B cell (primary cell): ENCODE data around the gene MRPL36. TPM values are rescaled to one million over a fixed set of nuclear protein-coding genes. Genes with fewer than 3 reads are reported as not detected.

Source experiments
- ATAC-seq: fragments of 200-7000 bp; cut with Tn5 transposase; one replicate; pipeline ENCODE4 v1.10.0; 2021; ENCODE audit warnings: low read depth, mild to moderate bottlenecking, moderate number of reproducible peaks, moderate library complexity
- CTCF ChIA-PET: fragments of 350-600 bp; sonication (Branson Sonifier 250); formaldehyde crosslinking; loops from one replicate; lab custom pipeline; 2021; ENCODE audit warnings: antibody characterized with exemption, inconsistent platforms; lab: Charles Lee
- POLR2A ChIA-PET: fragments of 350-600 bp; sonication (Branson Sonifier 250); formaldehyde crosslinking; loops from one replicate; lab custom pipeline; 2021; ENCODE audit warnings: antibody characterized with exemption; lab: Charles Lee
- DNase-seq: peaks from one replicate; pipeline ENCODE4 v3.0.0; 2013
- H2AFZ ChIP-seq: 2 replicates; pipeline ENCODE4 v1.6.1; 2012; ENCODE audit warnings: mild to moderate bottlenecking, low read depth, low read length; ENCODE audit not compliant: insufficient read depth, poor library complexity, severe bottlenecking
- H3K27ac ChIP-seq, 2 donors: 1 replicate in 1 of 2; 2 replicates in 1 of 2; pipeline ENCODE4 v1.5.1; 2012 to 2013; ENCODE audit warnings: low read length in 2 of 2, mild to moderate bottlenecking in 2 of 2, moderate library complexity in 1 of 2
- H3K27me3 ChIP-seq, 4 experiments: fragments of 200-600 bp in 1 of 4; sonication (generic) in 1 of 4; replicated peaks in 1 of 4; 1 replicate in 2 of 4; 2 replicates in 2 of 4; pipeline versions ENCODE4 v1.6.1 to v1.7.0; 2013 to 2016; ENCODE audit warnings: low read length in 3 of 4, mild to moderate bottlenecking in 2 of 4, mixed read lengths in 1 of 4, moderate library complexity in 1 of 4; ENCODE audit not compliant: insufficient read depth in 4 of 4, control insufficient read depth in 3 of 4; ENCODE audit errors: control extremely low read depth in 1 of 4
- H3K36me3 ChIP-seq, 2 experiments: replicated peaks in 1 of 2; 1 replicate in 1 of 2; 2 replicates in 1 of 2; pipeline versions ENCODE4 v1.6.1 to v1.7.1; 2013; ENCODE audit warnings: low read length in 1 of 2; ENCODE audit not compliant: insufficient read depth in 2 of 2, control insufficient read depth in 1 of 2; ENCODE audit errors: control extremely low read depth in 1 of 2, extremely low read depth in 1 of 2
- H3K4me1 ChIP-seq, 2 donors: fragments of 200-600 bp in 1 of 2; sonication (generic) in 1 of 2; 1 replicate in 1 of 2; 2 replicates in 1 of 2; pipeline versions ENCODE4 v1.5.1 to v1.6.1; 2013 to 2017; ENCODE audit warnings: low read length in 2 of 2; ENCODE audit not compliant: control insufficient read depth in 2 of 2, insufficient read depth in 2 of 2
- H3K4me2 ChIP-seq: replicated peaks from 2 replicates; pipeline ENCODE3; 2012; ENCODE audit warnings: mild to moderate bottlenecking, low read depth, low read length; ENCODE audit not compliant: poor library complexity, severe bottlenecking
- H3K4me3 ChIP-seq, 5 experiments: fragments of 200-600 bp in 1 of 5; sonication (generic) in 1 of 5; 1 replicate in 3 of 5; 2 replicates in 2 of 5; pipeline versions ENCODE4 v1.5.1 to v1.7.0; 2011 to 2016; ENCODE audit warnings: low read length in 4 of 5, mild to moderate bottlenecking in 4 of 5, low read depth in 2 of 5, control low read depth in 1 of 5, moderate library complexity in 1 of 5; ENCODE audit not compliant: insufficient read depth in 1 of 5; ENCODE audit errors: control extremely low read depth in 1 of 5, extremely low read depth in 1 of 5
- H3K79me2 ChIP-seq: fragments of 200-600 bp; sonication (generic); one replicate; pipeline ENCODE4 v1.6.0; 2016; ENCODE audit warnings: low read length; ENCODE audit not compliant: control insufficient read depth, insufficient read depth
- H3K9ac ChIP-seq: fragments of 200-600 bp; sonication (generic); 2 replicates; pipeline ENCODE4 v1.6.1; 2017; ENCODE audit warnings: mild to moderate bottlenecking, low read length, moderate library complexity
- H3K9me3 ChIP-seq, 3 donors: one replicate each; pipeline versions ENCODE4 v1.6.1 to v1.7.1; 2013; ENCODE audit warnings: low read length in 2 of 3; ENCODE audit not compliant: control insufficient read depth in 2 of 3, insufficient read depth in 1 of 3; ENCODE audit errors: control extremely low read depth in 1 of 3
- H4K20me1 ChIP-seq: 2 replicates; pipeline ENCODE4 v1.6.0; 2012; ENCODE audit warnings: mild to moderate bottlenecking, low read length; ENCODE audit not compliant: insufficient read depth, control insufficient read depth, poor library complexity, severe bottlenecking
- H3K27ac Mint-ChIP-seq: one replicate; pipeline ENCODE4 v1.8.0; 2021; ENCODE audit warnings: mixed read lengths
- H3K27me3 Mint-ChIP-seq: one replicate; pipeline ENCODE4 v1.8.0; 2021; ENCODE audit warnings: mixed read lengths
- H3K4me1 Mint-ChIP-seq: one replicate; pipeline ENCODE4 v1.8.0; 2021; ENCODE audit warnings: mixed read lengths
- H3K4me3 Mint-ChIP-seq: one replicate; pipeline ENCODE4 v1.8.0; 2021; ENCODE audit warnings: mixed read lengths
- H3K9me3 Mint-ChIP-seq: one replicate; pipeline ENCODE4 v1.8.0; 2022; ENCODE audit warnings: mixed read lengths; ENCODE audit not compliant: insufficient read depth
- CTCF ChIP-seq: fragments of 200-600 bp; IDR thresholded peaks from one replicate; pipeline ENCODE4 v1.8.0; 2022; ENCODE audit warnings: antibody characterized with exemption, mild to moderate bottlenecking
- EZH2 ChIP-seq: IDR thresholded peaks from 2 replicates; pipeline ENCODE4 v1.6.1; 2012; ENCODE audit warnings: borderline replicate concordance, low read depth, mild to moderate bottlenecking, moderate library complexity, low read length; ENCODE audit not compliant: insufficient read depth, poor library complexity, severe bottlenecking
- WGBS: methylation state at CpG from one replicate; pipeline ENCODE4 v1.1.5; 2013; ENCODE audit warnings: missing lambda C conversion rate; ENCODE audit not compliant: insufficient coverage; 5-methylcytosine and 5-hydroxymethylcytosine counted together
- intact Hi-C: fragments of 100-400 bp; cut with micrococcal nuclease; formaldehyde crosslinking; loops from one replicate; pipeline ENCODE4 v1.10.0; 2022
- polyA plus RNA-seq: library from polyadenylated mRNA; depleted of rRNA; stranded (reverse); fragments of >200 nt; gene quantifications from 2 replicates; pipeline ENCODE4 v1.2.3, GENCODE V29; 2012
- total RNA-seq, 2 donors: library from RNA; stranded (reverse); fragments of 120-200 nt in 1 of 2; gene quantifications; 1 replicate in 1 of 2; 2 replicates in 1 of 2; pipeline versions ENCODE4 v1.2.3 to v1.2.4, GENCODE V29; 2013 to 2022

MRPL36 gene
- total and polyA plus RNA-seq, 2 donors (not counting 1 experiment from before 2014, with no cell fraction given) = 12.5 to 25.0 TPM

- TF ChIP-seq CTCF = no peak
- no peak for TF ChIP-seq EZH2
Measured at GRCh38 chr5:1770443-1770802, 29.2 kb downstream of the MRPL36 start.

GRCh38 chr5:1769752-1770442 is 29.7 kb downstream of the MRPL36 start:
- 93% methylated on average over 24 of the region's 30 CpGs for WGBS
- no peaks in the 10 kb centered on the region for H3K36me3 ChIP-seq
- DNase-seq (no peak), ATAC-seq (no peak)
- ChIA-PET POLR2A (no interaction called here), CTCF (no interaction called here)
- Mint-ChIP-seq H3K4me1 (no peaks in the 10 kb centered on the region), H3K4me3 (no peak overlapping the region), H3K27ac (no peak overlapping the region), H3K27me3 (peaks cover 13% of the 10 kb centered on the region), H3K9me3 (no peaks in the 10 kb centered on the region)
- no peak overlapping the region for H3K4me2 ChIP-seq
- no peaks in the 10 kb centered on the region for H4K20me1 ChIP-seq
- H3K27ac ChIP-seq = no peak overlapping the region
- H3K9me3 ChIP-seq = peaks cover 0 to 6% (median 0%) of the 10 kb centered on the region in 3 donors
- peaks cover 0 to 23% (median 5%) of the 10 kb centered on the region in 4 experiments for H3K27me3 ChIP-seq
- no peak for TF ChIP-seq EZH2
- H2AFZ ChIP-seq = no peak overlapping the region
- no peak overlapping the region for H3K4me3 ChIP-seq
- no peak overlapping the region for H3K9ac ChIP-seq
- no peaks in the 10 kb centered on the region for H3K79me2 ChIP-seq
- intact Hi-C loops = loop anchor here (10.0 kb wide), 1 partner anchor 265 kb away; no protein-coding TSS in a partner anchor
- H3K4me1 ChIP-seq = peaks cover 3 to 6% of the 10 kb centered on the region in 2 donors

More at GRCh38 chr5:1770443-1770802, 29.2 kb downstream of the MRPL36 start:
- no peak overlapping the region for H3K4me3 Mint-ChIP-seq
- Histone ChIP-seq H3K36me3 (no peaks in the 10 kb centered on the region), H3K27ac (no peak overlapping the region), H3K27me3 (peaks cover 0 to 22% (median 5%) of the 10 kb centered on the region in 4 experiments), H3K9ac (no peak overlapping the region), H3K4me1 (peaks cover under 1 to 2% of the 10 kb centered on the region in 2 donors), H3K79me2 (no peaks in the 10 kb centered on the region), H3K4me2 (no peak overlapping the region), H3K9me3 (peaks cover 0 to 3% (median 0%) of the 10 kb centered on the region in 3 donors), H2AFZ (no peak overlapping the region), H4K20me1 (no peaks in the 10 kb centered on the region), H3K4me3 (no peak overlapping the region)
- DNase-seq (no peak), ATAC-seq (no peak)
- peaks cover 13% of the 10 kb centered on the region for H3K27me3 Mint-ChIP-seq
- intact Hi-C loops = no loop called here
- 82% methylated on average over 6 of the region's 6 CpGs for whole genome bisulfite sequencing
- no peak overlapping the region for H3K27ac Mint-ChIP-seq
- no peaks in the 10 kb centered on the region for H3K9me3 Mint-ChIP-seq
- H3K4me1 Mint-ChIP-seq = no peaks in the 10 kb centered on the region
- CTCF ChIA-PET = interaction anchor here (0.9 kb wide), 1 partner anchor 44 kb away, joined by 3 read pairs; no protein-coding TSS in a partner anchor
- POLR2A ChIA-PET = no interaction called here
